Measurements from ENCODE around the gene NAPB.
A peak's percentile ranks its signal among the peaks of the same experiment; 100 is the strongest.
"Not testable (repeated sequence)": the region's sequence is repeated elsewhere in the genome, so short reads cannot be mapped to it uniquely, and the experiment has no call there.

Gene NAPB

DNA sequence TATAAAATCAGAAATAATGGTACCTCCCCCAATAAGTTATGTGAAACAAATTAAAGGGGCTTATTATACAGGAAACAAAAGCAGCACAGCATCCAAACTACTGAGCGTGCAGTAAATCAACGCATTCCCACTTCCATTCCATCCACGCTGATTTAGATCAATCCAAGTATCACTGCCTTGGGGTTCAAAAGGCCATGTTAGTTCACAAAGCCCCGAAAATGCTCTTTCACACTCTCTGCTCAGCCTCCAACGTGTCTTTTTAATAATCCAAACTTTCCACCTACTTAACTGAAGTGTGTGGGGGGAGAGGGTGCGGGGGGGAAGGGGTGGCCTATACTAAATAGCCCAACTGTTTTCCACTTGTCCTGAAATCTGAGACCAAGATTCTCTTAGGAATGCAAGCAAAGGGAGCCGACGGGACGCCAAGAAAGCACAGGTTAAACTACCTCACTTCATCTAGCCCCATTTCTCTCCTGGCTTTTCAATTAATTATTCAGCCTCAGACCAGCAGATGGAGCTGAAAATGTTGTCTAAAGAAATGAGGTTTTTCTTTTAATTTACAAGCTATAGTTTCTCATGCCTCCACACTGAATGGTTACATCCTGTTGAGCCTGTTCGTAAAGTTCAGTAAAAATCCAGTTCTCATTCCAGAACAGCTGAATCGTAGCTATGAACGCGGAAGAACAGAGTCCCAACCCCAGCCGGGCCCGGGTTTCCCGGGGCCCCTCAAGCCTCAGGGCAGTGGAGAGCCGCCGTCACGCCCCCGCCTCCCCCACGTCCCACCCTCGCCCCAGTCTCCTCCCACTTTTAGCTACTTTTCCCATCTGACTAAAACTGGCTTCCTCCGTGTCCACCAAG is 71.7 kb downstream of the NAPB start:
- DNase-seq (ENCODE audit: extremely low read depth in 1 of 2, low read depth in 1 of 2): peak; percentile 44 to 60

DNA sequence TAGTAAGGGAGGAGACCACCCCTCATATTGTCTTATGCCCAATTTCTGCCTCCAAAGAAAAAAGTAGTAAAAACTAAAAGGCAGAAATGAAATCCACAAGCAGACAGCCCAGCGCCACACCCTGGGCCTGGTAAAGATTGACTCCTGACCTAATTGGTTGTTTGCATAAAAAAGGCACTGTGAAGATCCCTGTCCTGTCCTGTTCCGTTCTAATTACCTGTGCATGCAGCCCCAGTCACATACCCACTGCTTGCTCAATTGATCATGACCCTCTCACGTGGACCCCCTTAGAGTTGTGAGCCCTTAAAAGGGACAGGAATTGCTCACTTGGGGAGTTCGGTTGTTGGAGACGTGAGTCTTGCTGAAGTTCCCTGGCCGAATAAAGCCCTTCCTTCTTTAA is 72.8 kb downstream of the NAPB start:
- not testable (repeated sequence) for DNase-seq (ENCODE audit: extremely low read depth in 1 of 2, low read depth in 1 of 2)

DNA sequence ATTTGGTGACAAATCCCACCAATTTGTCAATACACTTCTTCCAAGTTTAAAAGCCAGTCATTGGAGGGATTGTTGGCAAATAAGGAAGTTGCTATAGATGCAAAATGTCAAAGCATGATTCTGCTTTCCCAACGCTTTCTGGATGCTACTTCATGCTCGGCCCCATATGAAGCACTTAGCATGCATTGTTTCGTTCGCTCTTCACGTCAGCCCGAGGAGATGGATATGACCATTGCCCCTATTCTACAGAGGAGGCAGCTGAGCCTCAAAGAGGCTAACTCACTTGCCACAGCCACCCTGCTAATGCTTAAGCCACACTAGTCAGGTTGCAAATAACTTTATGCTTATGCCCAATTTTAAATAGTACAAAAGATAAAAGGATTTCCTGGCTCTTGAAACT is 73.5 kb downstream of the NAPB start:
- no peak for DNase-seq (ENCODE audit: extremely low read depth in 1 of 2, low read depth in 1 of 2)

DNA sequence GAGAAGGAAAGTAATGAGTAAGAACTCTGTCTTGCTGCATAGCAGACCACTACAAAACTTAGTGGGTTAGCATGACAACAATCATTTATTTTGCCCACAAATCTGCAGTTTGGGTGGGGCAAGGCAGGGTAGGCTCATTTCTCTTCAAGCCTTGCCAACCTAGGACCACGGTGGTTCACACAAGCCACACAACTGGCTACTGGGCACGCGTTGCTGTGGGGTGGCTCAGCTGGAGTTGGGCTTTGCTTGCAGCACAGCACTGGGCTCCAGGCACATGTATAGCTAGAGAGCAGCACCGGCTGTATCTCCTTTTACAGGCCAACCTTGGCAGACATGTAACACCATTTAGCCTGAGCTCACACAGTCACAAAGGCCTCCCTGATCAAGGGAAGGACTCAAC is 75.3 kb downstream of the NAPB start:
- DNase-seq (ENCODE audit: extremely low read depth in 1 of 2, low read depth in 1 of 2): no peak

DNA sequence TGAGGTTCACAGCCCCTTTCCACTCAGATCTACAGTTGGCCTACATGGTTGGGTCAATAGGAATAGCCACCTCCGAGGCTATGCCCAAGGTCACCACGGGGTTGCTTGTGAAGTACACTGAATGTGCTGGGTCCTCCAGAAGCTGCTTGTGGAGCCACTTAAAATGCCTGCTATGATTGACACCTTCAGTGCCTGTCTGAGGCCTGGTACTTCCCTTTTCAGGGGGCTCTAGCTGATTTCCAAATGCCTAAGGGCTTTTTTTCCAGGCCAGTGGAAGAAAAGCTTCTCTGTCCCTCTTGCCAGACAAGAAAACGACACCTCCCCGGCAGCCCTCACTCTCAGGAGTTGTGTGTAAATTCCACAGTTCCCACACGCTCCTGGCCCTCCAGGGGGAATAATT is 77.0 kb downstream of the NAPB start:
- no peak for DNase-seq (ENCODE audit: extremely low read depth in 1 of 2, low read depth in 1 of 2)

DNA sequence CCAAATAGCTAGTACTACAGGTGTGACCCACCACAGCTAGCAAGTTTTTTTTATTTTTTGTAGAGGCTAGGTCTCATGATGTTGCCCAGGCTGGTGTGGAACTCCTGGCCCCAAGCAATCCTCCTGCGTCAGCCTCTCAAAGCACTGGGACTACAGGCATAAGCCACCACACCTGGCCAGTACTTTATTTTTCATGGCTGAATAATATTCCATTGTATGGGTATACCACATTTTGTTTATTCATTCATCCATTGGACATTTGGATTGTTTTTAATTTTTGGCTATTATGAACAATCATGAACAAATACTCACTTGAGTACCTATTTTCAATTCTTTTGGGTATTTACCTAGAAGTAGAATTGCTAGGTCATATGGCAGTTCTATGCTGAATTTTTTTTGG is 77.7 kb downstream of the NAPB start:
- DNase-seq (ENCODE audit: extremely low read depth in 1 of 2, low read depth in 1 of 2): no peak

DNA sequence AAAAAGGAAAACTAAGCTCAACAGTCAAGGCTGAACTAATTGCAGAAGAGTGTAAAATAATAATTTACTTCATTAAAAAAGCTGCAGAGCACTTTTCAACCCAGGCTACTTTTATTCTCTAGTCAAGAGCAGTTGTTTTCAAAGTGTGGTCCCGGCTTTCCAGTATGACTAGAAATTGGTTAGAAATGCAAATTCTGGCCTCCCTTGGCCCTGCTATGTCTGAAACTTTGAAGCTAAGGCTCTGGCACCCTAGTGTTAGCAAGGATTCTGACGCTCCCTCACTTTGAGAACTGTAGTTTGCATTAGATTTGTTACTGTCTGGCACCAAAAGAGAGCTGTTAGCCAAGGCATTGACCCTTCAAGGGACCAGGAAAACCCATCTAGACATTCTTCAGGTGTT is 80.2 kb downstream of the NAPB start:
- DNase-seq (ENCODE audit: extremely low read depth in 1 of 2, low read depth in 1 of 2): no peak

DNA sequence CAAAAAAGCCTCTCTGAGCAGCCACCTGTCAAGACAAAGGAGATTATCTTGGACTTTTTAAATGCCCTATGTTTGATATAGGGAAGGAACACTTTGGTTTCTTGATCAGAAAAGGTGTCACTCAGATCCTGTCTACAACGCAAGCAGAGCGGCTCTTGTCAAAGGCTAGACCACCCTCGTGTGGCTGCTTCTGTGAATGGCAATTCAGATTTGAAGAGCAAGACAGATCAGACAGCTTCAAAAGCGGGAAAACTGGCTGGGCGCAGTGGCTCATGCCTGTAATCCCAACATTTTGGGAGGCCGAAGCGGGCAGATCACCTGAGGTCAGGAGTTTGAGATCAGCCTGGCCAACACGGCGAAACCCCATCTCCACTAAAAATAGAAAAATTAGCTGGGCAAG is 80.8 kb downstream of the NAPB start:
- DNase-seq (ENCODE audit: extremely low read depth in 1 of 2, low read depth in 1 of 2): no peak

DNA sequence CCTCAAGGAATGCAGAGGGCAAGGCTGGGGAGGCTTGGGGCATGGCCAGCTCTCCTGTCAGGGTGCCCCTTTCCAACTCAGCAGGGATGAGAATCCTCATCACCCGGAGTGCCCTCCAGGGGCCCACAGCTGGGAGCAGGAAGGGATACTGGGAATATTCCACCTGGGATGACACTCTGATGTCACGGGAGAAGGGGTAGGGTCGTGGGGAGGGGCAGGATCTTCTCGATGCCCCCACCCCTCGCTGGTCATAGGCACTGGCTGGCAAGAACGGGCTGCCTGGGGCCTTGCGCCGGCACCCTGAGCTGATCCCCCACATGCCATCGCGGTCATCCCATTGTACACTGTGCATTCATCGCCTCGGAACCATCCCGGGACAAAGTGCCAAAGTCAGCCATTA is 81.3 kb downstream of the NAPB start:
- no peak for DNase-seq (ENCODE audit: extremely low read depth in 1 of 2, low read depth in 1 of 2)

DNA sequence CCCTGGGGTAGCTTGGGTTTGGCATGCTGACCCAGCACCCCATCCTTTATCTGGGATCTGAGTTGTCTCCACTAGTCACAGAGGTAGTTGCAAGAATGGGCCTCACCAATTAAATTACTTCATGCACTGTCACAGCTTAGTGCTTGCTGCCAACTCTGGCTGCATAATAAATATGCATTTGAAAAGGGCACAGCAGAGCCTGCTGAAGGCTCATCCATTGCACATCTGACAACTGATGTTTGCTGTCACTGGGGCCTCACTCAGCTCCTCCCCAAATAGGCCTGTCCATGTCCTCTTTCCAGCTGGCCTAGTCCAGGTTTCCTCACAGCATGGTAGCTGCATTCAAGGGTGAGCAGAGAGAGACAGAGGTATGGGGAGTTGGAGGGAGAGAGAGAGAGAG is 84.0 kb downstream of the NAPB start:
- DNase-seq (ENCODE audit: extremely low read depth in 1 of 2, low read depth in 1 of 2): no peak

DNA sequence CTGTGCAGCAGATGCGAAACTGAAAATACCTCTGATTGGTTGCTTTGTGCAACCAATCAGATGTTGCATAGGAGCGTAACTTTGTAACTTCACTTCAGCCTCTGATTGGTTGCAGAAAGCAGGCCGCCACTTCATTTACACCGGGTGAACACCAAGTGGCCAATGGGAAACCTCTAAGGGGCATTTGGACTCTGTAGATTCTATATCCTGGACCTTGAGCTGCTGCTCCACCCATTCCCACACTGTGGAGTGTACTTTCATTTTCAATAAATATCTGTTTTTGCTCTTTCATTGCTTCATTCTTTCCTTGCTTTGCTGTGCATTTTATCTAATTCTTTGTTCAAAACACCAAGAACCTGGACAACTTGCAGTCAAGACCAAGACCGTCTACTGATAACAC is 84.8 kb downstream of the NAPB start:
- DNase-seq (ENCODE audit: extremely low read depth in 1 of 2, low read depth in 1 of 2): no peak

DNA sequence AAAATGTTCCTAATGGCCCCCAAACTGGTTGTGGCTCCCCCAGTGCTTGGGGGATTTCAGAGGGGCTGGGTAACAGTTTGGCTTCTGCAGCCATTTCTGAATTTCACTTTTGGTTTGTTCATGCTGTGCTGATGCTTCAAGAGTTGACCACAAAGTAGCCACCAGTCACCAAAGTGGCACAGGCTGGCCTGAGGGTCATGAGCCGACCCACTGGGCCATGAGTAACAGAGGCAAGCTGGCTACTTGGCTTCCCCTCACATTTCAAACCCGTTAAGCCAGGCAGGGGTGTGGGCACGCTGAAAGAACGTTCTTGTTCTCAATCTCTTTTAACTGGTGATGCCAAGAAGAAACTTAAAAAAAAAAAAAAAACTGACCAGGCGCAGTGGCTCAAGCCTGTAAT is 85.8 kb downstream of the NAPB start:
- DNase-seq (ENCODE audit: extremely low read depth in 1 of 2, low read depth in 1 of 2): no peak

DNA sequence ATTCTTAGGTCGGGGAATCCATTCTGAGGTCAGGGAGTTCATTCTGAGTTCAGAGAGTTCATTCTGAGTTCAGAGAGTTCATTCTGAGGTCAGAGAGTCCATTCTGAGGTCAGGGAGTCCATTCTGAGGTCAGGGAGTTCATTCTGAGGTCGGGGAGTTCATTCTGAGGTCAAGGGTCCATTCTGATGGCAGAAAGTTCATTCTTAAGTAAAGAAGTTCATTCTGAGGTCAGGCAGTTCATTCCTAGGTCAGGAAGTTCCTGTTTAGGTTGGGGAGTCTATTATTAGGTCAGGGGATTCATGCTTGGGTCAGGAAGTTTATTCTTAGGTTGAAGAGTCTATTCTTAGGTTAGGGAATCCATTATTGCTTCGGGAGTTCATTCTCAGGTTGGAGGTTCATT is 87.2 kb downstream of the NAPB start:
- no peak for DNase-seq (ENCODE audit: extremely low read depth in 1 of 2, low read depth in 1 of 2)

DNA sequence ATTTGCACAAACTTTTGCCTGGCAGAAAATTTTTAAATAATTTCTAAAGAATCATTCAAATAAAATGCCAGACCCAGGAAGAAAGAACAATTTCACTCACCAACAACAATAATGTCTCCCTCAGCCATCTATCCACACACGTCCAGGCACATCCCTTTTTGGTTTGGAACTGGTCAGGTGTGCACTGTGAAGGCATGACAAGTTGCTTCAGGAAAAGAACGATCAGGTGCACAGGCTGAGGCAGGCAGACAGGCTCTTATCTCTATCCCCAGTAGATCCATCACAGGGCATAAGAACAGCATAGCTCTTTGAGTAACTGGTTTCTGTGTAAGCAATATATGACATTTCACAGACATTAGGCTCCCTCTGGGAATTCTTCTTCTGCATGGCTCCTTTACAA is 88.8 kb downstream of the NAPB start:
- DNase-seq (ENCODE audit: extremely low read depth in 1 of 2, low read depth in 1 of 2): no peak

DNA sequence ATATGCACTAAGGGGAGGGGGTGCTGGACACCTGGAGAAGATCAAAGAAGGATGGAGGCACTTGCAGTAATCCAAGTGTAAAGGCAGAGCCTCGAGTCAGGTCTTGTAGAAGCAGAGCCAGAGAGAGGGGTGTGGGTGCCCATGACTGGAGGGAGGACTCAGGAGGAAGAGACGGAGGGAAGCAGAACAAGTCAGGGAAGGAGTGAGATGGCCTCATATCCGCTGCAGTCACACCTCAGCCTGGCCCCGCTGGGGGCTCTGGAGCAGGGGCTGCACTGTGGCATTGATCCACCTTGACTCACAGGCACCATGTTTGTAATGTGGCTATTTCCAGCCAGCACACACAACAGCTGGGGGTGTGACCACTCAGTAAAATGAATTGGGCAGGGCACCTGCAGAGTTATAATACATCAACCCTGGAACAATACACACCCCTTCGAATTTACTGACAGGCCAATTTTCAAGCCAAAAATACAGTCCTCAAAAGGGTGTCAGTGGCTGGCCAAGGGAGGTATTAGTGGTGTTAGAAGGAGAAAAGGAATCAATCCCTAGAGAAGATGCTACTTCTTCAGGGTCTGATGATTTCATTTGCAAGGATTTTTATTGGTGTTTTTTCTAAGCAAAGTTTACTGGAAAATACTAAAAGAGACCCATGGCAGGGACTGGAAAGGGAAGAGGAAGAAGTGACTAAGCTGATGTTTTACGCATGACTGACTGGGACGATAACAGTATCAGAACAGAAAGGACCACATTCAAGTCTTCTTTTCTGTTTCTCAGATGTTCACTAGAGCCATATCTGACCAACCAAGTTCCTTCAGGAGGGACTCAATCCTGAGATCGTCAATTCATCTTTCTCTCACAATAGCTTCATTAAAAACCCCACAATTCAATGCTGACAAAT is 89.6 kb downstream of the NAPB start:
- DNase-seq (ENCODE audit: extremely low read depth in 1 of 2, low read depth in 1 of 2): no peak

DNA sequence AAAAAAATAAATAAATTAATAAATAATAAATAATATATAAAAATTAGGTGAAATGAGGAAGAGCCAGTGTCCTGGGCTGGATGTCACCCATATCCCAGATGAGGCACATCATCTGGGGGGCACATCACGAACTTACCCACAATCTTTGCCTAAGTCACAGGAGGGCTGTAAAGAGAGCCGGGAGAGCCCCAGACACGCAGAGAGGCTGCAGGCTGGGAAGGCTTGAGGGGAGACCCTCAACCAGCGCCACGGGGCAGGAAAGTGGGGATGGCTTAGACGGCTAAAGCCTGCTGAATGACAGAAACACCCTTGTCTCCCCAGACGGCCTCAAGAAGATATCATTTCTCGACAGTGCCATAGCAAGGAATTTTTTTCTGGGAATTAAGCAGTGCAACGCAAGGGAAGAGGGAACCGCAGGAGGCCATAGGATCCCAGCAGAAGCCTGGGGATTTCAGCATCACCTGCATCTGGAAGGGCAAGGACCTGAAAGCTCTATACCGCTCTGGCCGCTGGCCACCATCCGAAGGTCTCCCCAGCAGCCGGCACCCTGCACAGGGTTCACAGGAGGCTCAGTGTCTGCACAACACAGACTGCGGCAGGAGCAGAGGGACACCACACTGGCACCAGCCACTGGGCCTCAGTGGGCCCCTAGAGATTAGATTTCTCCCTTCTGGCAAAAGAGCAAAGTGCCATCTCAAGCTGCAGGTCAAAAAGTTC is 93.5 kb downstream of the NAPB start:
- no peak for DNase-seq (ENCODE audit: extremely low read depth in 1 of 2, low read depth in 1 of 2)

DNA sequence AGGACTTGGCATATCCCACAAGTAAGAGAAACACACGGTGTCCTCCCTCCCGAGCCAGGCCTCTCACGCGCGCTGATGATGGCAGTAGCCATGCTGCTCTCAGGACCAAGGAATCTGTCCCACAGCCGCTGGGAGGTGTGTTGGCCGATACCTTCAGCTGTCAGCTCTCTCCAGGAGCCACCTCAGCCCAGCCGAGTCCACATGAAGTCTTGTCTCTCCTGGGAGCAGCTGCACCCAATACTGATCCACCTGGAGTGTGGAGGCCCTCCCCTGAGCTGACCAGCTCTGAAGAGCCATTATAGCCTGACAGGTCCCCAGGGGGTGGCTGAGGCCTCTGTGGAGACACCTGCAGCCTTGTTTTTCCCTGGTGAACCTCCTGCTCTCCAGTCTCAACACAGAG is 94.5 kb downstream of the NAPB start:
- no peak for DNase-seq (ENCODE audit: extremely low read depth in 1 of 2, low read depth in 1 of 2)

DNA sequence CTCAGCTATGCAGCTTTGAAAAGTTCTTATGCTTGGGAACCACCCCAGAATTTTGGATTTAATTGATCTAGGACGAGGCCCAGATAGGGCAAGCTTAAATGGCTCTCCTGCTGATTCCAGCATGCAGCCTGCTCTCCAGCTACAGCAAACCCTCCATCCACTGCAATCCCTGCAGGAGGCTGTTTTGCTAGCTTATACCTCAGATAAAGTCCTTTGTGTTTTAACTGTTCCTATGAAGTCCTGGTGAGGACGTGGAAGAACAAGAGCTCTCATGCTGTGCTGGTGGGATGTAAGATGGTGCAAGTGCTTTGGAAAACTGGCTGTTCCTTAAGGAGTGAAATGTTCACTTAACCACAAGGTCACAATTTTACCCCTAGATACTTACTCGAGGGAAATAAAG is 96.2 kb downstream of the NAPB start:
- DNase-seq (ENCODE audit: extremely low read depth in 1 of 2, low read depth in 1 of 2): no peak
